Measurements from ENCODE around the gene ADCK2.

DNA sequence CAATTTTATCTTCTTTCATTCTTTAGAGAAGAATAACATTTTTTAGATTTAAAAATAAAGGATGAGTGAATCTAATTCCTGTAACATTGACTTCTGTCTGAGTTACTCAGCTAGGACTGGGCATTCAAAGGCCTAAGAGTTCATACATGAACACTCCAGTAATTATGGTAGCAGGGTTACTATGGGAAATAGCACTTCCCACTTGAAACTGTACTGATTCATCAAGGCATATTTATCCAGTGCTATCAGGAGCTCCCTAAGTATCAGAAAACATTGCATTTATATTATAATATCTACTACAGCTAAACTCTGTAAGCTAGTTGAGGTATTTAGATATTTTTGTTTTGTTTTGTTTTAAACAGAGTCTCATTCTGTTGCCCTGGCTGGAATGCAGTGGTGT, 65.5 kb downstream of the ADCK2 start:
- TF ChIP-seq, protein P1, sequence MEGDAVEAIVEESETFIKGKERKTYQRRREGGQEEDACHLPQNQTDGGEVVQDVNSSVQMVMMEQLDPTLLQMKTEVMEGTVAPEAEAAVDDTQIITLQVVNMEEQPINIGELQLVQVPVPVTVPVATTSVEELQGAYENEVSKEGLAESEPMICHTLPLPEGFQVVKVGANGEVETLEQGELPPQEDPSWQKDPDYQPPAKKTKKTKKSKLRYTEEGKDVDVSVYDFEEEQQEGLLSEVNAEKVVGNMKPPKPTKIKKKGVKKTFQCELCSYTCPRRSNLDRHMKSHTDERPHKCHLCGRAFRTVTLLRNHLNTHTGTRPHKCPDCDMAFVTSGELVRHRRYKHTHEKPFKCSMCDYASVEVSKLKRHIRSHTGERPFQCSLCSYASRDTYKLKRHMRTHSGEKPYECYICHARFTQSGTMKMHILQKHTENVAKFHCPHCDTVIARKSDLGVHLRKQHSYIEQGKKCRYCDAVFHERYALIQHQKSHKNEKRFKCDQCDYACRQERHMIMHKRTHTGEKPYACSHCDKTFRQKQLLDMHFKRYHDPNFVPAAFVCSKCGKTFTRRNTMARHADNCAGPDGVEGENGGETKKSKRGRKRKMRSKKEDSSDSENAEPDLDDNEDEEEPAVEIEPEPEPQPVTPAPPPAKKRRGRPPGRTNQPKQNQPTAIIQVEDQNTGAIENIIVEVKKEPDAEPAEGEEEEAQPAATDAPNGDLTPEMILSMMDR (IDR thresholded peaks at IDR 0.05 in 2 of 3, conservative IDR thresholded peaks at IDR 0.05 in 1 of 3; ENCODE audit: control insufficient read depth in 2 of 3, extremely low read depth in 1 of 3, insufficient read depth in 1 of 3, low read depth in 3 of 3, low read length in 3 of 3), result no peak
- TF ChIP-seq POLR2A (IDR thresholded peaks at IDR 0.05; ENCODE audit: low read depth, low read length), result no peak
- TF ChIP-seq ZNF274 (IDR thresholded peaks at IDR 0.05; ENCODE audit: insufficient read depth, insufficient read length), result no peak
- no peak for TF ChIP-seq CREM (IDR thresholded peaks at IDR 0.05; ENCODE audit: low read depth)
- no peak for TF ChIP-seq POLR2AphosphoS5 (IDR thresholded peaks at IDR 0.05; ENCODE audit: low read length)
- no peak for TF ChIP-seq KDM1A (IDR thresholded peaks at IDR 0.05; ENCODE audit: borderline replicate concordance)
- TF ChIP-seq CHD2 (IDR thresholded peaks at IDR 0.05; ENCODE audit: borderline replicate concordance, low read depth, low read length), result no peak
- TF ChIP-seq MYC (IDR thresholded peaks at IDR 0.05; ENCODE audit: insufficient read depth, insufficient read length, insufficient replicate concordance, low read length, severe bottlenecking), result no peak
- no peak for TF ChIP-seq BACH1 (IDR thresholded peaks at IDR 0.05; ENCODE audit: borderline replicate concordance)
- TF ChIP-seq, protein P2, sequence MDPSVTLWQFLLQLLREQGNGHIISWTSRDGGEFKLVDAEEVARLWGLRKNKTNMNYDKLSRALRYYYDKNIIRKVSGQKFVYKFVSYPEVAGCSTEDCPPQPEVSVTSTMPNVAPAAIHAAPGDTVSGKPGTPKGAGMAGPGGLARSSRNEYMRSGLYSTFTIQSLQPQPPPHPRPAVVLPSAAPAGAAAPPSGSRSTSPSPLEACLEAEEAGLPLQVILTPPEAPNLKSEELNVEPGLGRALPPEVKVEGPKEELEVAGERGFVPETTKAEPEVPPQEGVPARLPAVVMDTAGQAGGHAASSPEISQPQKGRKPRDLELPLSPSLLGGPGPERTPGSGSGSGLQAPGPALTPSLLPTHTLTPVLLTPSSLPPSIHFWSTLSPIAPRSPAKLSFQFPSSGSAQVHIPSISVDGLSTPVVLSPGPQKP (IDR thresholded peaks at IDR 0.05; ENCODE audit: low read depth, low read length), result no peak
- TF ChIP-seq, protein P3, sequence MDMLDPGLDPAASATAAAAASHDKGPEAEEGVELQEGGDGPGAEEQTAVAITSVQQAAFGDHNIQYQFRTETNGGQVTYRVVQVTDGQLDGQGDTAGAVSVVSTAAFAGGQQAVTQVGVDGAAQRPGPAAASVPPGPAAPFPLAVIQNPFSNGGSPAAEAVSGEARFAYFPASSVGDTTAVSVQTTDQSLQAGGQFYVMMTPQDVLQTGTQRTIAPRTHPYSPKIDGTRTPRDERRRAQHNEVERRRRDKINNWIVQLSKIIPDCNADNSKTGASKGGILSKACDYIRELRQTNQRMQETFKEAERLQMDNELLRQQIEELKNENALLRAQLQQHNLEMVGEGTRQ (IDR thresholded peaks at IDR 0.05; ENCODE audit: borderline replicate concordance, low read depth, low read length), result no peak

All from GM12878 (cell line).